Measurements from ENCODE around the gene DDR1.

The DDR1 gene

DNA sequence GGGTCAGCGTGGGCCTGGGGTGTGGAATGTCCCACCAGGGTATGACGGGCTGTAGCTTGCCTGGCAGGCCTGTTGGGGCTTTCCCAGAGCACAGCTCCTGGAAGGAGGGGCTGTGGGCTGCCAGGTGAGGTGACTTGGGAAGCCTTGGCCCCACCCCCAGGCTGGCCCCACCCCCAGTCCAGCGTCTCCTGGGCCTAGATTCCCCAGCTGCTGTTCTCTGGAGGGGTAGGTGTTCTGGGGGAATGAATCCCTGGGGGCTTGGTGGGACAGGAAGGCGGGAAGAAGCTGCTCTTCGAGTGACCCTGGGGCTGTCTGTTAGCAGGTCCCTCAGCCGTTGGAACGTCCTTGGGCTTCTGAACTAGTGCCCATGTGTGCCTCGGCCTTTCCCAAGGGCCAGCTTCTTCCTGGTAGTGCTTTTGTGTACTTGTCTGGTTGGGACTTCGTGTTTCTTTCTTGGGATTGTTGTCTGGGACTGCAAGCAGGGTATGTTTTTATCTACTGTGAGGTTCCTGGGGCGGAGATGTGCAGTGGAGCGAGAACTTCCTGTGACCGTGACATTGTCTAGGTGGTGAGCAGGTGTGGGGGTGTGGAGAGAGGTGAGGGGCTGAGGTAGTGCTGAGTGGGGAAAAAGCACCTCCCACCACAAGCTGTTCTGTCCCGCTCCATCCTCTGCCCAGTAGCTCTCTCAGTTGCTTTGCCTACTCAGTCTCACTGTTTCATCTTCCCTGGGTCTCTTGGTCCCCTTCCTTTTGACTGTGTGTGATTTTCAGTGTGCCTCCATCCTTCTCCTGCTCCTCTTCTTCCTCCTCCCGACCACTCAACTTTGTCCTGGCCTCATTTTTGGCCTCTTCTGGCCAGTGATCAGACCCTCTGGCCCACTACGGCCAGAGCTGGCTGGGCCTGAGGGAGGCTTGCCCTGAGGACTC is 1.3 kb upstream of the DDR1 start:
- H3K4me1 ChIP-seq (ENCODE audit: control insufficient read depth, insufficient read depth, low read length): peaks cover 42% of the 10 kb centered on the region
- H3K36me3 ChIP-seq (ENCODE audit: control insufficient read depth in 2 of 2, insufficient read depth in 2 of 2, low read length in 2 of 2): no peaks in the 10 kb centered on the region
- H3K9me3 ChIP-seq (ENCODE audit: control insufficient read depth in 2 of 2, low read length in 2 of 2): no peaks in the 10 kb centered on the region
- peak overlapping the region; percentile 87 for H3K27ac ChIP-seq (ENCODE audit: low read length)
- H3K27me3 ChIP-seq (ENCODE audit: control insufficient read depth in 1 of 2, insufficient read depth in 2 of 2, low read length in 2 of 2): no peaks in the 10 kb centered on the region
- peak overlapping the region in 1 of 2 donors; percentile 88 for H3K4me3 ChIP-seq (ENCODE audit: low read length in 2 of 2)
- H3K9ac ChIP-seq (ENCODE audit: low read length in 2 of 2): peak overlapping the region; percentile 47 to 64

- Histone ChIP-seq H3K27me3 (ENCODE audit: control insufficient read depth in 1 of 2, insufficient read depth in 2 of 2, low read length in 2 of 2) (no peaks in the 10 kb centered on the region), H3K9me3 (ENCODE audit: control insufficient read depth in 2 of 2, low read length in 2 of 2) (no peaks in the 10 kb centered on the region), H3K27ac (ENCODE audit: low read length) (peak overlapping the region; percentile 78), H3K4me1 (ENCODE audit: control insufficient read depth, insufficient read depth, low read length) (peaks cover 39% of the 10 kb centered on the region), H3K36me3 (ENCODE audit: control insufficient read depth in 2 of 2, insufficient read depth in 2 of 2, low read length in 2 of 2) (peaks cover 3 to 5% of the 10 kb centered on the region in 2 donors), H3K4me3 (ENCODE audit: low read length in 2 of 2) (peak overlapping the region; percentile 88 to 94), H3K9ac (ENCODE audit: low read length in 2 of 2) (peak overlapping the region; percentile 80 to 82)
Measured at GRCh38 chr6:30884521-30885480, 482 bp downstream of the DDR1 start.

DNA sequence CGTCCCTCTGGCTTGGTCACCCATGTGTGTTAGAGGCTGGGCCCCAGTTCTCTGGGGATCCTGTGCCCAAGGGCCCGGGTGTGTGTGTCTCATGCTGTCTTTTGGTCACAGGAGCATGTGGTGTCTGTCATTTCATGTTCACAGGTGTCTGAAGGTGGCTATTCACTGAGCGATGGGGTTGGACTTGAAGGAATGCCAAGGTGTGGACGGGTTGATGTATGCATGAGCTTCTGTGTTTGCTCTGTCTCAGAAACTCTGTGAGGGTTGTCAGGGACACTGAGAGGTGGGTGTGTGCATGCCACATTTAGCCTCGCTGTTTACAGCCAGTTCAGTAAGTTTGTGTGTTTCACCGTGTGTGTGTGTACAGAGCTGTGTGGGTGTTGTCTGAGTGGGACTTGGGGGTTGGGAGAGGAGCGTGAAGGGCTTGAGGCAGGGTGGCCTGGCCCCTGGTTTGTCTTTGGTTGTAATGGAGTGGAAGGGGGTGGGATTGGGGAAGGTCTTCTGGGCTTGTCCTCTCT is 1.2 kb downstream of the DDR1 start:
- Histone ChIP-seq H3K9ac (ENCODE audit: low read length in 2 of 2) (peak overlapping the region; percentile 80 to 82), H3K36me3 (ENCODE audit: control insufficient read depth in 2 of 2, insufficient read depth in 2 of 2, low read length in 2 of 2) (peaks cover 5 to 6% of the 10 kb centered on the region in 2 donors), H3K9me3 (ENCODE audit: control insufficient read depth in 2 of 2, low read length in 2 of 2) (no peaks in the 10 kb centered on the region), H3K4me3 (ENCODE audit: low read length in 2 of 2) (peak overlapping the region; percentile 88 to 94), H3K27ac (ENCODE audit: low read length) (peak overlapping the region; percentile 78), H3K4me1 (ENCODE audit: control insufficient read depth, insufficient read depth, low read length) (peaks cover 46% of the 10 kb centered on the region), H3K27me3 (ENCODE audit: control insufficient read depth in 1 of 2, insufficient read depth in 2 of 2, low read length in 2 of 2) (no peaks in the 10 kb centered on the region)

- Histone ChIP-seq H3K36me3 (ENCODE audit: control insufficient read depth in 2 of 2, insufficient read depth in 2 of 2, low read length in 2 of 2) (peaks cover 6 to 8% of the 10 kb centered on the region in 2 donors), H3K27ac (ENCODE audit: low read length) (peak overlapping the region; percentile 78), H3K9ac (ENCODE audit: low read length in 2 of 2) (peak overlapping the region; percentile 80 to 82), H3K27me3 (ENCODE audit: control insufficient read depth in 1 of 2, insufficient read depth in 2 of 2, low read length in 2 of 2) (no peaks in the 10 kb centered on the region), H3K4me1 (ENCODE audit: control insufficient read depth, insufficient read depth, low read length) (peaks cover 51% of the 10 kb centered on the region), H3K9me3 (ENCODE audit: control insufficient read depth in 2 of 2, low read length in 2 of 2) (no peaks in the 10 kb centered on the region), H3K4me3 (ENCODE audit: low read length in 2 of 2) (peak overlapping the region; percentile 88 to 94)
Measured at GRCh38 chr6:30885999-30886896, 1.9 kb downstream of the DDR1 start.

DNA sequence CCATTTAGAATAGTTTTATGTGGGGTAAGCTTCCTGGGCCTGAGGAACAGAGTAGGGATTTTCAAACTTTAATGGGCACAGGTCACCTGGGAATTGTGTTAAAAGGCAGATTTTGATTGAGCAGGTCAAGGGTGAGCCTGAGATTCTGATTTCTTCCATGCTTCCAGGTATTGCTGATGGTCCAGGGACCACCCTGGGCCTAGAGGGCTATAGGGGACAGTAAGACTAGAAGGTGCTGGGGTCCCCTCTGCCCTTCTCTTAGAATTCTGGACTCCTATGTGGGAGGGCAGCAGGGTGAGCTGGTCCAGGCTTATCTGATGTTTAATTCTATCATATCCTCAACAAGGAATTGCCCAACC is 2.6 kb downstream of the DDR1 start:
- Histone ChIP-seq H3K36me3 (ENCODE audit: control insufficient read depth in 2 of 2, insufficient read depth in 2 of 2, low read length in 2 of 2) (peaks cover 10 to 14% of the 10 kb centered on the region in 2 donors), H3K27ac (ENCODE audit: low read length) (peak overlapping the region; percentile 78), H3K4me1 (ENCODE audit: control insufficient read depth, insufficient read depth, low read length) (peaks cover 50% of the 10 kb centered on the region), H3K27me3 (ENCODE audit: control insufficient read depth in 1 of 2, insufficient read depth in 2 of 2, low read length in 2 of 2) (no peaks in the 10 kb centered on the region), H3K9me3 (ENCODE audit: control insufficient read depth in 2 of 2, low read length in 2 of 2) (no peaks in the 10 kb centered on the region), H3K4me3 (ENCODE audit: low read length in 2 of 2) (peak overlapping the region; percentile 88 to 94), H3K9ac (ENCODE audit: low read length in 2 of 2) (peak overlapping the region; percentile 80 to 82)

DNA sequence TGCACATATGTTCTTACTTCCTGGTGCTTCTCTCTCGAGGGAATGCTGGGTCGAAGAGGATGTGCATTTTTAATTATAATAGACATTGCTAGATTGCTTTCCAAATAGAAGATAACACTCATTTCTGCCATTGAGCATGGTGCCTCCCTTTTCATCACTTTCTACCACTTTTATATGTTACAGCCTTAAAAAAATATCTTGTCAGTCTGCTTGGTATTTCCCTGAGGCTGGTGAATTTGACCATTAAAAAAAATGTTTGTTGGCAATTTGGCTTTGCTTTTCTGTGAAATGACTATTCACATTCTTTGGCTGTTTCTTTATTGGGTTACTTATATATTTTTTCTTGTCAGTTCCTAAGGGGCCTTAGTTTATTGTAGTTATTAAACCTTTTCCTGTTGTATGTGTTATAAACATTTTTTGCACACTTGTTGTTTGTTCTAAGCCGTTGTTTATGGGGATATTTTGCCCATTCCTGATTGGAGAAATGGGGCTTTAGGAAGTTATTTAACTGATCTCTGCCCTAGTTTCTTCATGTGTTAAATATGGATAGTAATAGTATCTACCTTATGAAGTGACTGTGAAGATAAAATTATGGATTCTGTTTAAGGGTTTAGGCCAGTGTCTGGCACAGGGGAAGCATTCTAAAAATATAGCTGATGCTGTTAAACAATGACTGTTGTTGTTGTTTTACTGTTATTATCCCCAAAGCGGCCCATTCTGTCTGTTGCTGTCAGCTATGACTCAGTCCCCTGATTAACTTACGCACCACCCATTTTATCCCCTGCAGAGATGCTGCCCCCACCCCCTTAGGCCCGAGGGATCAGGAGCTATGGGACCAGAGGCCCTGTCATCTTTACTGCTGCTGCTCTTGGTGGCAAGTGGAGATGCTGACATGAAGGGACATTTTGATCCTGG is 3.8 kb downstream of the DDR1 start:
- no peaks in the 10 kb centered on the region for H3K9me3 ChIP-seq (ENCODE audit: control insufficient read depth in 2 of 2, low read length in 2 of 2)
- no peaks in the 10 kb centered on the region for H3K27me3 ChIP-seq (ENCODE audit: control insufficient read depth in 1 of 2, insufficient read depth in 2 of 2, low read length in 2 of 2)
- H3K4me1 ChIP-seq (ENCODE audit: control insufficient read depth, insufficient read depth, low read length): peaks cover 43% of the 10 kb centered on the region
- no peak overlapping the region for H3K27ac ChIP-seq (ENCODE audit: low read length)
- H3K36me3 ChIP-seq (ENCODE audit: control insufficient read depth in 2 of 2, insufficient read depth in 2 of 2, low read length in 2 of 2): peaks cover 17 to 19% of the 10 kb centered on the region in 2 donors
- peak overlapping the region in 1 of 2 donors; percentile 29 for H3K9ac ChIP-seq (ENCODE audit: low read length in 2 of 2)
- no peak overlapping the region for H3K4me3 ChIP-seq (ENCODE audit: low read length in 2 of 2)

DNA sequence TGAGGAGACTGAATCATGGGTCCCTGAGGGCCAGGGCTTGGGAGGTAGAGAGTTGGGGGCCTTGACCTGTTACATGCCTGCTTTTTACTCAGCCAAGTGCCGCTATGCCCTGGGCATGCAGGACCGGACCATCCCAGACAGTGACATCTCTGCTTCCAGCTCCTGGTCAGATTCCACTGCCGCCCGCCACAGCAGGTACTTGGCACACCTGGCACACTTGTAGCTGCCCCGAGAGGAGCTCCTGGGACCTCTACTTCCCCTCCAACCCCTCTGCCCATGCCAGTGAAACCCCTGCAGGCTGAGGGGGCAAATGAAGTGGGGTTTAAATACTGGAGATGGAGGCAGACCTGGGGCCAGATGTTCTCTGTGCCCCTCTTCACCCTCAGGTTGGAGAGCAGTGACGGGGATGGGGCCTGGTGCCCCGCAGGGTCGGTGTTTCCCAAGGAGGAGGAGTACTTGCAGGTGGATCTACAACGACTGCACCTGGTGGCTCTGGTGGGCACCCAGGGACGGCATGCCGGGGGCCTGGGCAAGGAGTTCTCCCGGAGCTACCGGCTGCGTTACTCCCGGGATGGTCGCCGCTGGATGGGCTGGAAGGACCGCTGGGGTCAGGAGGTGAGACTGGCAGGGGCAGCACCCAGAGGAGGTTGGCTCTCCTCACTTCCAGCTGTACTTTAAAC is 4.6 kb downstream of the DDR1 start:
- Histone ChIP-seq H3K27ac (ENCODE audit: low read length) (no peak overlapping the region), H3K4me3 (ENCODE audit: low read length in 2 of 2) (no peak overlapping the region), H3K9ac (ENCODE audit: low read length in 2 of 2) (peak overlapping the region in 1 of 2 donors; percentile 29), H3K9me3 (ENCODE audit: control insufficient read depth in 2 of 2, low read length in 2 of 2) (no peaks in the 10 kb centered on the region), H3K27me3 (ENCODE audit: control insufficient read depth in 1 of 2, insufficient read depth in 2 of 2, low read length in 2 of 2) (no peaks in the 10 kb centered on the region), H3K4me1 (ENCODE audit: control insufficient read depth, insufficient read depth, low read length) (peaks cover 37% of the 10 kb centered on the region), H3K36me3 (ENCODE audit: control insufficient read depth in 2 of 2, insufficient read depth in 2 of 2, low read length in 2 of 2) (peaks cover 23 to 26% of the 10 kb centered on the region in 2 donors)

- Histone ChIP-seq H3K27me3 (ENCODE audit: control insufficient read depth in 1 of 2, insufficient read depth in 2 of 2, low read length in 2 of 2) (no peaks in the 10 kb centered on the region), H3K4me3 (ENCODE audit: low read length in 2 of 2) (no peak overlapping the region), H3K9ac (ENCODE audit: low read length in 2 of 2) (peak overlapping the region in 1 of 2 donors; percentile 16), H3K4me1 (ENCODE audit: control insufficient read depth, insufficient read depth, low read length) (peaks cover 37% of the 10 kb centered on the region), H3K36me3 (ENCODE audit: control insufficient read depth in 2 of 2, insufficient read depth in 2 of 2, low read length in 2 of 2) (peaks cover 27 to 30% of the 10 kb centered on the region in 2 donors), H3K27ac (ENCODE audit: low read length) (peak overlapping the region; percentile 18), H3K9me3 (ENCODE audit: control insufficient read depth in 2 of 2, low read length in 2 of 2) (no peaks in the 10 kb centered on the region)
Measured at GRCh38 chr6:30889496-30889885, 5.2 kb downstream of the DDR1 start.

Measured in stomach smooth muscle (tissue), 2 donors.